ENCODE results near the gene TRIO.

GRCh38 chr5:14270209-14270702 lies 127.1 kb downstream of the TRIO start:
- TF ChIP-seq ZBTB11 (tag by site-specific recombination; conservative IDR thresholded peaks at IDR 0.05; ENCODE audit: low read depth) (no peak), TCF7L2 (IDR thresholded peaks at IDR 0.05; ENCODE audit: borderline replicate concordance, low read depth, low read length) (no peak), ZSCAN18 (tag by site-specific recombination; IDR thresholded peaks at IDR 0.05) (no peak), ZNF174 (tag by site-specific recombination; IDR thresholded peaks at IDR 0.05) (no peak), ZNF16 (tag by site-specific recombination; IDR thresholded peaks at IDR 0.05; ENCODE audit: low read depth) (no peak), CTCF (tag by site-specific recombination; IDR thresholded peaks at IDR 0.05) (no peak)
